Heart right ventricle (tissue), 16 donors: Measurements from ENCODE around the gene FOXJ3. TPM values are rescaled to one million over a fixed set of nuclear protein-coding genes. Genes with fewer than 3 reads are reported as not detected.

Source experiments
- ATAC-seq, 8 donors: fragments of 200-7000 bp; cut with Tn5 transposase; one replicate each; pipeline ENCODE4 v1.9.1; 2020; ENCODE audit warnings: mild to moderate bottlenecking in 8 of 8, moderate library complexity in 8 of 8, moderate number of reproducible peaks in 1 of 8
- DNase-seq, 2 donors: peaks; one replicate each; pipeline ENCODE4 v3.0.0-alpha.2; 2020
- H3K27ac ChIP-seq, 10 donors: fragments of 200-600 bp; sonication (generic) in 2 of 10; one replicate each; pipeline versions ENCODE4 v1.5.0 to v1.8.0; 2020 to 2022; ENCODE audit warnings: mild to moderate bottlenecking in 3 of 10
- H3K27me3 ChIP-seq, 7 donors: fragments of 200-600 bp; one replicate each; pipeline ENCODE4 v1.8.0; 2021 to 2022; ENCODE audit warnings: mild to moderate bottlenecking in 2 of 7
- H3K36me3 ChIP-seq, 9 donors: fragments of 200-600 bp; sonication (generic) in 1 of 9; one replicate each; pipeline versions ENCODE4 v1.5.0 to v1.8.0; 2020 to 2022; ENCODE audit warnings: mild to moderate bottlenecking in 2 of 9
- H3K4me1 ChIP-seq, 9 donors: fragments of 200-600 bp; sonication (generic) in 1 of 9; one replicate each; pipeline versions ENCODE4 v1.5.0 to v1.8.0; 2020 to 2022; ENCODE audit warnings: mild to moderate bottlenecking in 4 of 9
- H3K4me3 ChIP-seq, 10 donors: fragments of 200-600 bp; sonication (generic) in 2 of 10; one replicate each; pipeline versions ENCODE4 v1.5.0 to v1.8.0; 2020 to 2022; ENCODE audit warnings: mild to moderate bottlenecking in 7 of 10, moderate library complexity in 2 of 10
- H3K9me3 ChIP-seq, 11 donors: fragments of 200-600 bp in 10 of 11; sonication (generic) in 2 of 11; one replicate each; pipeline versions ENCODE4 v1.5.0 to v1.8.0; 2013 to 2022; ENCODE audit warnings: mild to moderate bottlenecking in 2 of 11, control low read depth in 1 of 11, moderate library complexity in 1 of 11
- CTCF ChIP-seq, 9 donors: fragments of 200-600 bp; sonication (generic) in 2 of 9; IDR thresholded peaks; one replicate each; pipeline versions ENCODE4 v1.5.0 to v1.8.0; 2021 to 2022; ENCODE audit warnings: antibody characterized with exemption in 9 of 9, mild to moderate bottlenecking in 5 of 9, moderate library complexity in 1 of 9
- WGBS, 2 donors: extraction: QIAGEN DNeasy Blood & Tissue Kit; methylation state at CpG; one replicate each; pipeline ENCODE4 v1.1.7; 2013; ENCODE audit warnings: inconsistent platforms in 1 of 2; 5-methylcytosine and 5-hydroxymethylcytosine counted together
- intact Hi-C, 10 donors: fragments of 100-400 bp; cut with DNase I; formaldehyde crosslinking; loops; one replicate each; pipeline versions ENCODE4 v1.11.1 to v1.14.2; 2022
- polyA plus RNA-seq, 2 donors: library from polyadenylated mRNA; stranded (reverse); fragments of 200-250 nt; gene quantifications; one replicate each; pipeline ENCODE4 v1.2.3, GENCODE V29; 2013
- total RNA-seq, 10 donors: library from RNA; stranded (reverse); fragmentation: NEBNext Ultra II Directional in 3 of 10; extraction: Animal tissue kit (Norgen Biotek cat#: 25700) in 3 of 10; gene quantifications; one replicate each; pipeline versions ENCODE4 v1.2.1 to v1.2.4, GENCODE V29; 2021 to 2023
- donor health status: Arrhythmogenic right ventricular cardiomyopathy.
- donor health status: ischemic (EF 13 %, LVEDD 7.1; RV severe dilation, severe dysfunction).
- donor health status: healthy with polysubstance abuse.
- donor health status: DM: no; HTN: yes; CAD: no.
- donor health status: DM: no; HTN: no; CAD: no.
- donor health status: ischemic (EF 25% LVEDD 6.9; RV normal size, moderate dysfunction).
- donor health status: ischemic (EF 25% LVEDD 5.7; RV mildly dilated, moderate dysfunction).
- donor health status: healthy.
- donor health status: DM: yes; HTN: yes; CAD: no.
- donor health status: Ischemic cardiomyopathy.
- donor health status: ischemic (EF 35%, LVEDD 5.7; RV mildly dilated, moderate dysfunction).
- donor health status: nonischemic (EF 11% LVEDD 7.7; RV severe dilation, severe dysfunction).
- donor health status: DM: yes; HTN: yes; CAD: no.
- donor health status: PGD.
- donor health status: ischemic (EF 29% LVEDD 5.4; RV normal size, mild dysfunction).
- donor health status: nonischemic (EF 23%, LVEDD 6.1; RV moderate dilation, normal function).

Gene FOXJ3
- total and polyA plus RNA-seq, 12 donors = 9.6 to 50.0 (median 40.7) TPM

- 89 to 92% methylated on average over 12 of the region's 12 CpGs for WGBS, 2 donors
- intact Hi-C loops = loop anchor here in 2 of 10 donors (10.0 kb wide), 2 partner anchors 589 to 599 kb away; partner anchors contain the start of gene CLDN19 (in 1 of the 2)
- ATAC-seq = no peak
These were observed 179.7 kb downstream of the FOXJ3 start for GRCh38 chr1:42155362-42155761.

GRCh38 chr1:42154685-42155084, 180.3 kb downstream of the FOXJ3 start:
- Histone ChIP-seq H3K9me3 (peaks cover 0 to 1% (median 0%) of the 10 kb centered on the region in 11 donors), H3K27me3 (no peaks in the 10 kb centered on the region), H3K4me1 (peaks cover 0 to 10% (median 0%) of the 10 kb centered on the region in 9 donors), H3K27ac (no peak overlapping the region), H3K4me3 (no peak overlapping the region), H3K36me3 (no peaks in the 10 kb centered on the region)
- no peak for TF ChIP-seq CTCF (IDR thresholded peaks at IDR 0.05)
- no peak for ATAC-seq
- 88 to 91% methylated on average over 13 of the region's 13 CpGs for WGBS, 2 donors
- intact Hi-C loops = loop anchor here in 2 of 10 donors (10.0 kb wide), 2 partner anchors 590 to 600 kb away; partner anchors contain the start of gene CLDN19 (in 1 of the 2)
- DNase-seq = no peak

More at GRCh38 chr1:42155362-42155761, 179.7 kb downstream of the FOXJ3 start:
- no peak overlapping the region for H3K4me3 ChIP-seq
- TF ChIP-seq CTCF (IDR thresholded peaks at IDR 0.05) = no peak
- H3K4me1 ChIP-seq = peaks cover 0 to 10% (median 0%) of the 10 kb centered on the region in 9 donors
- no peak overlapping the region for H3K27ac ChIP-seq
- DNase-seq = no peak
- no peaks in the 10 kb centered on the region for H3K27me3 ChIP-seq
- no peaks in the 10 kb centered on the region for H3K36me3 ChIP-seq
- peaks cover 0 to 8% (median under 1%) of the 10 kb centered on the region in 11 donors for H3K9me3 ChIP-seq

- Histone ChIP-seq H3K4me3 (no peak overlapping the region), H3K9me3 (no peaks in the 10 kb centered on the region), H3K4me1 (peaks cover 0 to 10% (median 0%) of the 10 kb centered on the region in 9 donors), H3K36me3 (no peaks in the 10 kb centered on the region), H3K27ac (no peak overlapping the region), H3K27me3 (no peaks in the 10 kb centered on the region)
- ATAC-seq = peak in 1 of 8 donors; percentile 8
- intact Hi-C loops = loop anchor here in 2 of 10 donors (10.0 kb wide), 2 partner anchors 591 to 601 kb away; partner anchors contain the start of gene CLDN19 (in 1 of the 2)
- no peak for TF ChIP-seq CTCF (IDR thresholded peaks at IDR 0.05)
- WGBS, 2 donors = 75 to 83% methylated on average over 6 of the region's 6 CpGs
- no peak for DNase-seq
These were observed 181.4 kb downstream of the FOXJ3 start for GRCh38 chr1:42153624-42154023.

- Histone ChIP-seq H3K27ac (peak within 1 kb of the TSS in 2 of 10 donors; percentile 5 to 26), H3K9me3 (no peaks in the 10 kb centered on the region), H3K4me1 (peaks cover 0 to 10% (median 0%) of the 10 kb centered on the region in 9 donors), H3K36me3 (no peaks in the 10 kb centered on the region), H3K4me3 (no peak within 1 kb of the TSS), H3K27me3 (no peaks in the 10 kb centered on the region)
- 84 to 87% methylated on average over 12 of the region's 12 CpGs for WGBS, 2 donors
- TF ChIP-seq CTCF (IDR thresholded peaks at IDR 0.05) = no peak
- ATAC-seq (peak in 1 of 8 donors; percentile 9), DNase-seq (no peak)
- intact Hi-C loops = loop anchor here in 2 of 10 donors (10.0 kb wide), 2 partner anchors 592 to 602 kb away; partner anchors contain the start of gene CLDN19 (in 1 of the 2)
These were observed 182.0 kb downstream of the FOXJ3 start, which contains the start of gene GUCA2B for GRCh38 chr1:42152907-42153600. GUCA2B (plus strand) TSS chr1:42153410; CDS start chr1:42153451, 41 bp downstream.
